NCI-H2029 treated with DMSO at 0.1 percent for 48 hours (cell line): ENCODE data around the gene C1orf210.

Source experiments
- DNase-seq: peaks from one replicate; lab custom pipeline; 2025; lab: John Stamatoyannopoulos, UW

Gene C1orf210

DNA sequence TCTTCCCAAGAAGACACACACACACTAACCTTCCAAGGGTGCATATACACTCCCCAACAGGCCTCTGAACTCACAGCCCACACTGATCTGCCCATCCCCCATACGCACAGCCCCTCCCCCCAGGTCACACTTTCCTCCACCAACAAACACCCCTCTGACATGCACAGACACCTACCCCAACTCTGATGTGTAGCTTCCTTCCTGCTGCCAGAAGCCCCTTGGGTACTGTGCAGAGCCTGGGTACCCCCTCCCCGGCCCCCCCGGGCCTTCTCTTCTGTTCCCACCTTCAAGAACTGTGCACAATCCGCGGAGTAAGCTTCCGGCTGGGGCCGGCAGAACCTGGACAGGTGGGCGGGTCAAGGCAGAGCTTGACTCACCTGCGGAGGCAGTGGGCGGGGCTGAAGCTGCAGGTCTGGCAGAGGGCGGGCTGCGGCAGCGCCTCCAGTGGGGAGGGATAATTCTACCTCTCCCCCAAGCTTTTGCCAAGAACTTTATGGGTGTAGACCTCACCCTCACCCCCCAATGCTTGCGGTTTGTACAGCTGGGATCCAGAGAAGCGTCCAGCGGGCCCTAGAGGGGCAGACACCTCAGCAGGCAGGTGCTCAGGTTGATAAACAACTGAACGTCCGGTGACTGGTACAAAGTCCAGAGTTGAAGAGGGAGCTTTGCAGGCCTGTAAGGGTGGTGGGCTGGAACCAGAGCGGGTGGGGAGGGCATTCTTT is at the start of gene C1orf210:
C1orf210 (minus strand) TSS at position 313 of the 722 bp plus-strand sequence. CDS start 2,311 bp downstream, outside the sequence.
- peak; percentile 95 for DNase-seq

DNA sequence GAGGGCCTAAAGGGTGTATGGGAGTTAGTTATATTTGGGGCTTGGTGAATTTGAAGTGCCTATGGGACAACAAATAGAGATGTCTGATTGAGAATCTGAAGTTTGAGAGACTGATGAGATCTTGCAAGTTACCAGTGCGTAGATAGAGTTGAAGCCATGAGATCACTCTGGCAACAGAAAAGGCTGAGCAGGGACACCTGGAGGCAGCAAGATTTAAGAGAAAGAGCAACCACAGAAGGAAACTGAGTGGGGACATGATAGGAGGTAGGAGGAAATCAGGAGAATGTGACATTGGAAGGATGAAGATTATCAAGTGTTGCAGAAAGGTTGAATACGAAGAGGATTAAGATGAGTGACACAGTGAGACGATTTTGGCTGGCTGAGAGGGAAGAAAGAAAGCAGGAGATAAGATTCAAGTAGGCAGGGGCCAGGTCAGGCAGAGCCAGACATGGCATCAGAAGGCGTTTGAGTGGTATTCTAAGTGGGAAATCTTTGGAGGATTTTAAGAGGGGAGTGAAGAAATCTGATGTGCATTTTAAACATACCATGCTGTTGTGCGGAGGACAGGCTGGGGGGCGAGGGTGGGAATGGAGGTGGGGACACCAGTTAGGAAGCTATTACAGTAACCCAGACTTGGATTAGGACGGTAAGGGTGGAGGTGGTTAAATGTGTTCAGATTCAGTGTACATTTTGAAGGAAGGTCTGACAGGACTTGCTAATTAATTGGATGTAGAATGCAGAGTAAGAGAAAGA is 49.2 kb upstream of the C1orf210 start:
- DNase-seq: no peak

DNA sequence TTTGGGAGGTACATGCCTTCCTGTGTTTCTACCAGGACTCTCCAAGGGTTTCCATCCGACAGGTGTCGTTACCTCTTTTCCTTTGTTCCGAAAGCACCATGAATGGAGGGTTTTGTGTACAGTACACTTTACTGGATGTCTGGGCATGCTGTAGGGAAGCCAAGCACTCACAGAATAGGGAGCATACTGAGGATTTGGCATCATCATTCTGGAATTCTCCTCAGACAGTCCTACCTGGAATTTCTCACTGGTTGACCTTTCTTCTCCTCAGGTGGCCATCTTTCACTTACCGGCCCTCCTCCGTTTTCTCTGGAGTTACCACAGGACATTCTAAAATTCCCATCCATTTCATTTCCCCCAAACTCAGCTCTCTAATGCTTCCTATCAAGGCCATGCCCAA is 46.3 kb upstream of the C1orf210 start:
- peak; percentile 69 for DNase-seq

DNA sequence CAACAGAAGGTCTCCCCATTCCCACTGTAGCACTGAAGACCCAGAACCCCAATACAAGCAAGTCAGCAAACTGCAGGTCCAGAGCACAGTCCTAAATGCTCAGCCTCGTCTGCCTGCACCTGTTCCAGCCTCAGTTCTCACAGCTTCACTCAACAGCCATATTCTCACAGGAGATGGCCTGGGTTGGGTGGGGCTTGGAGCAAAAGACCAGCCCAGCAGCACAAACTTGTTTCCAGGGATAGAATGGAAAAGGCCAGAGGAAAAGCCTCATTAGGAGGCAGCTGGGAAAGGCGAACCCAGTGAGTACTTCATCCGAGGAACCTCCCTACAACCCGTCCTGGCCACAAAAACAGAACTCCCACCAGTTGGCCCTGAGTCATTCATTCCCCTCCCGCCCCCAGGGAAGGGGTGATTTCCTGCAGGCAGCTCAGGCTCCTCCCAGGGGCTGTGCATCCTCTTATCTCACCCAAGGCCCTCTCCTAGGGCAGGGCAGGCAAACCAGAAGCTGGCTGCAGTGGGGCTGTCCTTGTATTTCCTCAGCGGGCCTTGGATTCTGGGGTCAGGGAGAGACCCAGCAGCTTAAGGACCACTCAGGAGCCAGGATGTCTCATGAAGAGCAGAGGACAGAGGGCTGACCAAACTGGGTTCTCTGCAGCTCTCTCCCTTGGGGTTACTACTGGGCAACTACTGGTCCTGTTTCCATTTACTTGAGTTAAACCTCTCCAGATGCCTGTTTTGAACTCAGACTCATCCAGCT is 44.8 kb upstream of the C1orf210 start:
- no peak for DNase-seq

DNA sequence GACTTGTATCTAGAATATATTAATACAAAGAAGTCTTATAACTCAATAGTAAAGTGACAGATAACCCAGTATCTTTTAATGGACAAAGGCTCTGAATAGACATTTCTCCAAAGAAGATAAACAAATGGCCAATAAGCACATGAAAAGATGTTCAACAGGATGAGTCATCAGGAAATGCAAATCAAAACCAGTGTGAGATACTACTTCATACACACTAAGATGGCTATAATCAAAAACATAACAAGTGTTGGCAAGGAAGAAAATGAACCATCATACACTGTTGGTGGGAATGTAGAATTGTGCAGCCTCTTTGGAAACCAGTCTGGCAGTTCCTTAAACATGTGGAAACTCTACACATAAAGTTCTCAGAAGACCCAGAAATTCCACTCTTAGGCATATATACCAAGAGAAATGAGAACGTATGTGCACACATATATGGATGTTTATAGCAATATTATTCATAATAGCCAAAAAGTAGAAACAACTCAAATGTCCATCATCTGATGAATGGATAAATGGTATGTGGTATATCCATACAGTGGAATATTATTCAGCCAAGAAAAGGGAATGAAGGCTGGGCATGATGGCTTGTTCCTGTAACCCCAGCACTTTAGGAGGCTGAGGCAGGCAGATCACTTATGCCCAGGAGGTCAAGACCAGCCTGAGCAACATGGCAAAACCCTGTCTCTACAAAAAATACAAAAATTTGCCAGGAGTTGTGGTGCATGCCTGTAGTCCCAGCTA is 42.3 kb upstream of the C1orf210 start:
- no peak for DNase-seq

DNA sequence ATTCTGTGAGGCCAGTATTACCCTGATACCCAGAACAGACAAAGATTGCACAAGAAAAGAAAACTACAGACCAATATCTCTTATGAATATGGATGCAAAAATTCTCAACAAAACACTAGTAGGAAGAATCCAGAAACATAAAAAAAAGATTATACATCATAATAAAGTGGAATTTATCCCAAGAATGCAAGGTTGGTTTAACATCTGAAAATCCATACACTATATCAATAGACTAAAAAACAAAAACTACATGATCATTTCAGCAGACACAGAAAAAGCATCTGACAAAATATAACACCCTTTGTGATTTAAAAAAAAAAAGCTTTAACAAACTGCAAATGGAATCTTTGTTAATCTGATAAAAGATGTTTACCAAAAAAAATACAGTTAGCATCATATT is 40.0 kb upstream of the C1orf210 start:
- no peak for DNase-seq

DNA sequence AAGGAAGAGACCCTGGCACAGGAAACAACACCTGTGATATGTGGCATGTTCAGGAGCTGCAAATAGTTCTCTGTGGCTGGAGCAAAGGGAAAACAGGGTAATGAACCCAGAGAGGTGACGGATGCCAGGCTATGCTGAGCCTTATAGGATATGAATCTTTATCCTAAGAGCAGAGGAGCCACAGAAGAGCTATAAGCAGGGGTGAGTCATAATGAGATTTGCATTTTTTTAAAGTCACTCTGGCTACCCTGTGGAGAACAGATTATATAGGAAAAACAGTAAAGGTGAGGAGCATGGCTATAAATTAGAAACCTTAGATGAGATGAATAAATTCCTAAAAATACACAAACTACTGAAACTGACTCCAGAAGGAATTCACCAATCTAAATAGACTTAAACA is 39.4 kb upstream of the C1orf210 start:
- DNase-seq: no peak

DNA sequence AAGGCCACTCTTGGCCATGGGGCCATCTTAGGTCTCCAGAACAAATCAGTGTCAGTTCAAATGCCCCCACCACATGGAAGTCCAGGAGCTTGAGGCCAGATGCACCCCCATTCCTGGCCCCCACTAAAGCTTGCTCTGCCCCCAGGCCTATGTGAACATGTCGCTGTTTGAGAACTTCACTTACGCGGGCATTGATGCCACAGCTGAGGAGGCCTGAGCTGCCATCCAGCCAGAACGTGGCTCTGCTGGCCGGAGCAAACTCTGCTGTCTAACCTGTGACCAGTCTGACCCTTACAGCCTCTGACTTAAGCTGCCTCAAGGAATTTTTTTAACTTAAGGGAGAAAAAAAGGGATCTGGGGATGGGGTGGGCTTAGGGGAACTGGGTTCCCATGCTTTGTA is 37.1 kb upstream of the C1orf210 start:
- DNase-seq: no peak

DNA sequence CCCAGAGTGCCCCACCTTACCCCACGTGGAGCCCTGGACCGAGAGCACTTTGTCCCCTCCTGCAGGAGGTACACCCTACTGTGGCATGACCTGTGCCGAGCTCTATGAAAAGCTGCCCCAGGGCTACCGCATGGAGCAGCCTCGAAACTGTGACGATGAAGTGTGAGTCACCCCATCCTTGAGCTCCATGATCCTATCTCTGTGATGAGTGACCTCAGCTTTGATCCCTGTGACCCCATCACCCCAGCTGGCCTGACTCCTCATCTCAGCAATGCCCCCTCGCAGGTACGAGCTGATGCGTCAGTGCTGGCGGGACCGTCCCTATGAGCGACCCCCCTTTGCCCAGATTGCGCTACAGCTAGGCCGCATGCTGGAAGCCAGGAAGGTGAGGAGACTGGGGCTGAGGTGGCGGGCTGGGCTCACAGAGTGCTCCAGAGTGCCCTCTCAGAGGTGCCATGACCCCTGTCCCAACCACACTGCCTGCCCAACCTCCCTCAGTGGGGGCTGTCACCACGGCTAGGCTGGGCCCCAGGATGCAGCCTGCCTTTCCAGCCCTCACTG is 36.0 kb upstream of the C1orf210 start:
- no peak for DNase-seq

DNA sequence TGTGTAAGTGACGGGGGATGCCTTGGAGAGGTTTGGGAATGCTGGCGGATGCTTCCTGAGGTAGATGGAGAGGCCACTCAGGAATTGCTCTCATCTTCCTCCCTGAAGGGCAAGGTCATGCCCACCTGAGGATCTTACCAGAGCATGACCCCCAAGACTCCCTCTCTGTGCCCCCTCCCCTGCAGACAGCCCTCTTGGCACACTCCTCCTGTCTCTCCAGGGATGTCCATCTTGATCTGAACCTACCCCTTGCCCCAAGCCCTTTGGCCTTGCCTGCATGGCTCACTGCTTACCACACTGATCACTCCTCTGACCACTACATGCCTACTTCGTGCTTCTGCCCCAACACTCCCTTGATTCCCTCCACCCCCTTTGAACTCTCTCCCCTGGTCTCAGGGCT is 34.4 kb upstream of the C1orf210 start:
- DNase-seq: no peak

DNA sequence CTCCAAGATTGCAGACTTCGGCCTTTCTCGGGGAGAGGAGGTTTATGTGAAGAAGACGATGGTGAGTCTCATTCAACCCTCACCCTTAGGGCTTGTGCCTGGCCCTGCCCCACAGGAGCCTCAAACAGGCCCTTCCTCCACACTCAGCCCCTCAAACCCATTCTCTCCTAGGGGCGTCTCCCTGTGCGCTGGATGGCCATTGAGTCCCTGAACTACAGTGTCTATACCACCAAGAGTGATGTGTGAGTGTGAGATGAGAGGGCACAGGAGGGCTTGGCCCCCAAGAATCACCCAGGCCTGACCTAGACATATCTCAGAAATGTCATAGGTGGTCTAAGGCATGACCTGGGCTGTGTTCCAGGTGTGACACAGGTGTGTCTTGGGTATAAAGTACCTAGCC is 33.9 kb upstream of the C1orf210 start:
- DNase-seq: no peak

DNA sequence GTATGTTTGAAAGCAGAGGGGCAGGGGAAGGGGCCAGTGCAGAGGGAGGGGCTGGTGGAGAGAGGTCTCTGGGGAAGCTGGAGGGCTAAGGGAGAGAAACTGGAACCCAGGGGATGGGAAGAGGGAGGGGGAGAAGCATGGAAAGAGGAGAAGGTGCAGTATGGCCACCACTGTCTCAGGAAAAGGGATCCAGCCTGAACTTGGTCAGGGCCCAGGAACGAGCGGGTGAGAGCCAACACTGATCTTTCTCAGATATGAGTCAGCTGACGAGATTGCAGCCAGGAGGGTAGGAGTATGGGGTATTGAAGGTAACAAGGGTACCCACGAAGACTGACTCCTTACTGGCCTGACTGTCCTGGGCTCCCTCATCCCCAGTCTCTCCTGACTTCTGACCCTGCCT is 33.5 kb upstream of the C1orf210 start:
- DNase-seq: no peak

DNA sequence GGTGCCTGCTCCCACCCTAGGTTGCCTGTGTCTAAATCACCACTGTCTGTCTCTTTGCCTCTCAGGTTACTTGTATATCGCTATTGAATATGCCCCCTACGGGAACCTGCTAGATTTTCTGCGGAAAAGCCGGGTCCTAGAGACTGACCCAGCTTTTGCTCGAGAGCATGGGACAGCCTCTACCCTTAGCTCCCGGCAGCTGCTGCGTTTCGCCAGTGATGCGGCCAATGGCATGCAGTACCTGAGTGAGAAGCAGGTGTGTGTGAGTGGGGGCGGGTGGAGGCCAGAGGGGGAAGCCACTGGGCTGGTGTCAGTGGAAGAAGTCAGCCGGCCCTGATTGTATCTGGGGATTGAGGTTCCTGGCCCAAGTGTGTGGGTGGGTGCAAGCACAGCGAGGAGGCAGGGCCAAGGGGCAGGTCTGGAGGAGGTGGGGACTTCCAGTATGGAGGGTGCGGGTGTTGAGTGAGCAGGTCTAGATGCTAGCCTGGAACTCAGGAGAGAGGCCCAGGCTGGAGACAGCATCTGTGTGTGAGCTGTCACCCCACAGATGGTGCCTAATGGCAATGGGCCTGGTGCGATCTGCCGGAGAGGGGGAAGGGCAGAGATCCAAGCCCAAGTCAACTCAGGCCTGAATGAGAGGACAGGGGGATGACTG is 32.6 kb upstream of the C1orf210 start:
- no peak for DNase-seq

DNA sequence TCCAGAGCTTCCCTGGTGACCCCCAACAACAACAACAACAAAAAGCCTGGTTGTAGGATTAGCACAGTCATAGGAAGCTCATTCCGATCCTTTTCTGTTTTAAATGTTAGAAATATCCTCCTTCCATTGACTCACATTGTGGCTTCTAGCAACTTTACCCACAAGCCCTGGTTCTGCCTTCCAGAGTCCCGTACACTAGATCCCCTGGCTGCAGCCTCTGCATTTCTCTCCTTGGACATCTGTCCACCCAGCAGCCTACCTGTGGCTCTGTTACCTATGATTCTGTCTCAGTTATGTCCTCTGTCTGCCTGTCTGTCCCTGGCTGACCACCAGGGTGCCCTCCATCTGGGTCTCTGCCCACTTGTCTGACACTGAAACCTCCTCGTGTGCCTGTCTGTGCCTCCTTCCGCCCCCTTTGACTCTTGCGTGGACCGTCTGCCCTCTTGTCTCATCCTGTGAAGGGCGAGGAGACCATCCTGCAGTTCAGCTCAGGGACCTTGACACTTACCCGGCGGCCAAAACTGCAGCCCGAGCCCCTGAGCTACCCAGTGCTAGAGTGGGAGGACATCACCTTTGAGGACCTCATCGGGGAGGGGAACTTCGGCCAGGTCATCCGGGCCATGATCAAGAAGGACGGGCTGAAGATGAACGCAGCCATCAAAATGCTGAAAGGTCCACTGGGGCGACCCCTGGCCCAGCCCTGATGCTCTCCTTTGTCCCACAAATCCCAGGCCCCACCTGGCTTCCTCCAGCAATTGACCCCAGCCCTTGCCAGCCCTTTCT is 31.5 kb upstream of the C1orf210 start:
- DNase-seq: no peak

DNA sequence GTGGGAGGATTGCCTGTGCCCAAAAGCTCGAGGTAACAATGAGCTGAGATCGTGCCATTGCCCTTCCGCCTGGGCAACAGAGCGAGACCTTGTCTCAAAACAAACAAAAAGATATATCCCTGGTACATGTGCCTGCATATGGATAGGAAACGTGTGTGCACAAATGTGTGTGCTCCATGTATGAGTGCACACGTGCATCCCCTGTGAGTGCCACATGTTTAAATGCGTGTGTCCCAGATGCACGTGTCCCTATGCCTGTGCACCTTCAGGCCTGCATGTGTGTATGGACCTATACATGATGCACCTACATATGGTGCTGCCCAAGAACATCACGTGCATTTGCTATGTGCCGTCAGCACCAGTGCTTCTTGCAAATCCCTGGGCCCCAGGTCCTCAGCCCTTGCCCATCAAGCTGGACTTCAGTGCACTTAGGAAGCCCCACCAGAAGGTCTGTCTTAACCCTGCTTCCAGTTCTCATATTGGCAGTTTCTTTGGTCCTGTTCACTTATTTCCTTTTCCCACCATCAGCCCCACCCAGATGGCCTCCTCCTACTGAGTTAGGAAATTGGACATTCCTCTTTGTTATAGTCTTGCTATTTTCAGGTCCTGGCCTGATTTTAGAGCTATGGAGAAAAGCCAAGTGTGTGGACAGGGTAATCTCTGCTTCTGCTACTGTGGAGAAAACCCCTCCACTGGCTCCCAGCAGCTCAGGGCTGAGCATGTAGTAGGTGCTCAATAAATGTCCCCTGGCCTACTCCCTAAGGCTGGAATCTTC is 30.8 kb upstream of the C1orf210 start:
- no peak for DNase-seq

DNA sequence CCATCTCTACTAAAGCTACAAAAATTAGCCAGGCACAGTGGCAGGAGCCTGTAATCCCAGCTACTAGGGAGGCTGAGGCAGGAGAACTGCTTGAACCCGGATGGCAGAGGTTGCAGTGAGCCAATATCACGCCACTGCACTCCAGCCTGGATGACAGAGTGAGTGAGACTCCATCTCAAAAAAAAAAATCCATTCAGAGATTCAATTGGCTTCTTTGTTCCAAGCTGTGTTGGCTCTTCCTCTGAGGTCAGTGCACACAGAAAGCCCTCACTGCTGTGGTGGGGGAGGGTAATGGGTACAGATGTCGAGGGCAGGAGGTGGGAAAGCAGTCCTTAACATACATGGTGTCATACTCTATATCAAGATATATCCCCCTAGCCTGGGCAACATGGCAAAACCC is 30.1 kb upstream of the C1orf210 start:
- DNase-seq: no peak

DNA sequence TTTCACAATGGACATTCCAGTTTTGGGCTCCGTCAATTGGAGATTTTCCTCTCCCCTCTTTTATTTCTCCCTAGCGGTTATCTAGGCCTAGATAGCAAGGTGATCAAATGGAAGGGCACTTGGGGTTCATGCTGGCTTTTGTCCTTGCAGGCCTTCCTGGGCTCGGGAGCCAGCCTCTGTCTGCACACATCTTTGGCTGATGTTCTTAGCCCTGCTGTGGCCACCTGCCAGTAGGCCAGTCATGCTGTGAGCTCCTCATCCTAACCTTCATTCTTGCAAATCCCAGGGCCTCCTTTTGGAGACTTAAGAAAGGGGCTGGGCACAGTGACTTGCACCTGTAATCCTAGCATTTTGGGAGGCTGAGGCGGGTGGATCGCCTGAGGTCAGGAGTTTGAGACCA is 28.9 kb upstream of the C1orf210 start:
- no peak for DNase-seq

DNA sequence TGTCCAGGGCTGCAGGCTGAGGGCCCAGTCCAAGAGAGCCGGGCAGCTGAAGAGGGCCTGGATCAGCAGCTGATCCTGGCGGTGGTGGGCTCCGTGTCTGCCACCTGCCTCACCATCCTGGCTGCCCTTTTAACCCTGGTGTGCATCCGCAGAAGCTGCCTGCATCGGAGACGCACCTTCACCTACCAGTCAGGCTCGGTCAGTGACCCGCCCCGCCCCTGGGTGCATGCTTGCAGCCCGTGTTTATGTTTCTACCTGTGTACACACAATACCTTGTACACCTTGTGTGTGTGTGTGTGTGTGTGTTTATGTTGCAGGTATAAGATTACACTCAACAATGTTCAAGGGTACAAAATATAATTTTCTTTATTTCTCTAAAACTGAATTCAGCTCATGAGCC is 28.4 kb upstream of the C1orf210 start:
- no peak for DNase-seq

DNA sequence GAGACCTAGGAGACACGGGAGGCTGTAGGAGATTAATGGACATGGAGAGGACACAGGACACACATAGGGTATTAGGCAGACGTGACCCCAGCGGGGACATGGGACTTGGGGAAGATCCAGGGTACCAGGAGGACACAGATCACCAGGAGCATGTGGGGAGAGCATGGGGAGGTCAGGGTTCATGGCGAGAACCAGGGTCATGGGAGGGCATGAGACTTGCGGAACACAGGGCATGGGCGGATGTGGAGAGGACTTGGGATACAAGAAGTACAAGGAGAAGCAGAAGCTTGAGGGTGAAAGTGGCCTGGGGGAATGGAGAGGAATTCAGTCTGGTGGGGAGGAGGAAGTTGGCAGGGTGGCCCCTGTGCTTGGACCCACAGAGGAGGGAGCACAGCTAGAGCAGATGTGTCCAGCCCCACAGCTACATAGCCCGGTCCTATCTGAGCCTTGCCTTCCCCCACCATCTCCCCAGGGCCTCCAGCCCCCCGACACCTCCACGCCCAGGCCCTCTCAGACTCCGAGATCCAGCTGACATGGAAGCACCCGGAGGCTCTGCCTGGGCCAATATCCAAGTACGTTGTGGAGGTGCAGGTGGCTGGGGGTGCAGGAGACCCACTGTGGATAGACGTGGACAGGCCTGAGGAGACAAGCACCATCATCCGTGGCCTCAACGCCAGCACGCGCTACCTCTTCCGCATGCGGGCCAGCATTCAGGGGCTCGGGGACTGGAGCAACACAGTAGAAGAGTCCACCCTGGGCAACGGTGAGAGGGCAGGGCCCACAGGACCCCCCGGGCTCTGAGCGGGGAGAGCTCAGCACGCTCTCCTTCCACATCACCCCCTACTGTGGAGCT is 27.5 kb upstream of the C1orf210 start:
- DNase-seq: no peak
